ENCODE measurements around the gene CD96.

GRCh38 chr3:111579495-111579894 lies 37.5 kb downstream of the CD96 start:
- TF ChIP-seq POLR2A (IDR thresholded peaks at IDR 0.05) (no peak), CTCF (IDR thresholded peaks at IDR 0.05) (no peak)

Measured in right lobe of liver (tissue), 4 donors.